Testis (tissue), 2 donors: ENCODE results near the gene OR52E5.

ENCODE experiments used
- POLR2A ChIP-seq: fragments of 450-650 bp; IDR thresholded peaks from one replicate; pipeline ENCODE4 v1.6.1; 2017; ENCODE audit warnings: antibody characterized with exemption, mild to moderate bottlenecking, moderate library complexity
- TF ChIP-seq, protein P1 (sequence below), 3 experiments: fragments of 450-650 bp in 2 of 3; fragments of 200-600 bp in 1 of 3; sonication (generic) in 1 of 3; IDR thresholded peaks; one replicate each; pipeline ENCODE4 v1.5.1; 2016 to 2019; ENCODE audit warnings: antibody characterized with exemption in 3 of 3, mild to moderate bottlenecking in 2 of 3, moderate library complexity in 1 of 3

DNA sequence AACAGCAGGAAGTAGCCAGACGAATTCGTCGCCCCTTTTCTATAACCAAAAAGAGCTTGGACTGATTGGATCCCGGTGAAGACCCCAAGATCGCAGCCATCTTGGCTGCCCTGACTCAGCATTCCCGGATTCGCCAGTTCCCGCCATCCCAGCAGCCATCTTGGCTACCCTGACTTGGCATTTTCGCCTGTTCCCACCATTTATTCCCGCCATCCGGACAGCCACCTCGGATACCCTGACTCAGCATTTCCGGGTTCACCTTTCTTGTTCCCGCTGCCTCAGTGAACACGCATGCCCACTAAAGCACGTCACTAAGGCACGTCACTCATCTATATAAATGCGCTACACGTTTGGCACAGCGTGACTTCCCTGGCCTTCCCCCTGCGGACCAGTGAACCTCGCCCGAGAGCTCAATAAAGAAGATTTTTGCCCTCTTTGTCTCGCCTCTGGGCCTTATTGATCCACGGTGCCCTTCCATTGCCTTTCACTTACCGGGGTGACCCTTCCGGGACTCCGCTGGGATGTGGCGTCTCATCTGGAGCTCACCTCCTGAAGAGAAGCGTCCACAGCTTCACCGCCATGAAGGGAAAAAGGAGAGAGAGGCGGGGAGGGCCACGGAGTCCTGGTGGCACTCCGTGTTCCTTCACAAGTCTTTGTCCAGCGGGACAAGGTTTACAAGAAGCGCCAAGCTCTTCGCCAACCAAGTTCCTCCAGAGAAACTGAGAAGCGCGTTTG is 45.0 kb downstream of the OR52E5 start:
- TF ChIP-seq, protein P1, sequence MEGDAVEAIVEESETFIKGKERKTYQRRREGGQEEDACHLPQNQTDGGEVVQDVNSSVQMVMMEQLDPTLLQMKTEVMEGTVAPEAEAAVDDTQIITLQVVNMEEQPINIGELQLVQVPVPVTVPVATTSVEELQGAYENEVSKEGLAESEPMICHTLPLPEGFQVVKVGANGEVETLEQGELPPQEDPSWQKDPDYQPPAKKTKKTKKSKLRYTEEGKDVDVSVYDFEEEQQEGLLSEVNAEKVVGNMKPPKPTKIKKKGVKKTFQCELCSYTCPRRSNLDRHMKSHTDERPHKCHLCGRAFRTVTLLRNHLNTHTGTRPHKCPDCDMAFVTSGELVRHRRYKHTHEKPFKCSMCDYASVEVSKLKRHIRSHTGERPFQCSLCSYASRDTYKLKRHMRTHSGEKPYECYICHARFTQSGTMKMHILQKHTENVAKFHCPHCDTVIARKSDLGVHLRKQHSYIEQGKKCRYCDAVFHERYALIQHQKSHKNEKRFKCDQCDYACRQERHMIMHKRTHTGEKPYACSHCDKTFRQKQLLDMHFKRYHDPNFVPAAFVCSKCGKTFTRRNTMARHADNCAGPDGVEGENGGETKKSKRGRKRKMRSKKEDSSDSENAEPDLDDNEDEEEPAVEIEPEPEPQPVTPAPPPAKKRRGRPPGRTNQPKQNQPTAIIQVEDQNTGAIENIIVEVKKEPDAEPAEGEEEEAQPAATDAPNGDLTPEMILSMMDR (IDR thresholded peaks at IDR 0.05) = no peak
- no peak for TF ChIP-seq POLR2A
